HepG2 (cell line): ENCODE data around the gene DOCK4. TPM values are rescaled to one million over a fixed set of nuclear protein-coding genes. Genes with fewer than 3 reads are reported as not detected.

ENCODE experiments used
- ATAC-seq: fragments of 200-7000 bp; cut with Tn5 transposase; 3 replicates; pipeline ENCODE4 v1.9.1; 2020; ENCODE audit warnings: mild to moderate bottlenecking, moderate library complexity
- BruUV-seq: library from RNA; stranded (reverse); fragments of 400-500 nt; replicated peaks from 2 replicates; lab custom pipeline; 2021; lab: Mats Ljungman, UMichigan
- CTCF ChIA-PET: fragments of 300-600 bp; formaldehyde crosslinking; extraction: SDS; loops from one replicate; lab custom pipeline; 2021; ENCODE audit warnings: low total read pairs, inconsistent platforms, low intra/inter-chr PET ratio; lab: Yijun Ruan, JAX
- POLR2A ChIA-PET: fragments of 350-600 bp; sonication (Branson Sonifier 250); formaldehyde crosslinking; loops from one replicate; lab custom pipeline; 2020; ENCODE audit warnings: antibody characterized with exemption, inconsistent platforms; lab: Yijun Ruan, JAX
- DNase-seq: peaks from one replicate; pipeline ENCODE4 v3.0.0-alpha.2; 2015; ENCODE audit warnings: low spot score
- FAIRE-seq: peaks from 3 replicates; lab custom pipeline; 2011; peaks lifted over from hg19 to GRCh38; lab: Jason Lieb, UNC
- H2AFZ ChIP-seq: one replicate; pipeline ENCODE4 v1.6.1; 2011; ENCODE audit warnings: low read length, inconsistent platforms
- H3K27ac ChIP-seq: fragments of 300-600 bp; 3 replicates; pipeline ENCODE4 v1.8.0; 2011; ENCODE audit warnings: mixed run types, mild to moderate bottlenecking, mixed read lengths, low read length, inconsistent platforms; ENCODE audit not compliant: insufficient read depth; ENCODE audit errors: extremely low read length
- H3K27me3 ChIP-seq, 2 experiments: fragments of 200-600 bp in 1 of 2; 2 replicates in 1 of 2; 3 replicates in 1 of 2; pipeline versions ENCODE4 v1.6.0 to v1.8.0; 2011; ENCODE audit warnings: low read length in 2 of 2, mild to moderate bottlenecking in 2 of 2, moderate library complexity in 2 of 2, inconsistent platforms in 1 of 2; ENCODE audit not compliant: insufficient read depth in 2 of 2, control insufficient read depth in 1 of 2
- H3K36me3 ChIP-seq, 2 experiments: fragments of 200-600 bp in 1 of 2; replicated peaks in 1 of 2; 2 replicates in 1 of 2; 3 replicates in 1 of 2; pipeline versions ENCODE4 v1.5.1 to v1.8.0; 2011; ENCODE audit warnings: low read length in 2 of 2, inconsistent platforms in 1 of 2; ENCODE audit not compliant: insufficient read depth in 2 of 2, control insufficient read depth in 1 of 2
- H3K4me1 ChIP-seq: 2 replicates; pipeline ENCODE4 v1.5.1; 2012; ENCODE audit warnings: low read length, inconsistent platforms; ENCODE audit not compliant: insufficient read depth
- H3K4me2 ChIP-seq: 2 replicates; pipeline ENCODE4 v1.6.0; 2011; ENCODE audit warnings: low read depth, low read length, inconsistent platforms
- H3K4me3 ChIP-seq, 3 experiments: fragments of 200-600 bp in 1 of 3; sonication (generic), shearing (Covaris generic) in 1 of 3; replicated peaks in 1 of 3; 2 replicates each; pipeline ENCODE4 v1.5.1; 2011 to 2016; ENCODE audit warnings: low read length in 3 of 3, inconsistent platforms in 2 of 3, low read depth in 2 of 3, mild to moderate bottlenecking in 2 of 3, control low read depth in 1 of 3, mixed read lengths in 1 of 3; ENCODE audit not compliant: insufficient read depth in 1 of 3
- H3K79me2 ChIP-seq: one replicate; pipeline ENCODE4 v1.6.1; 2011; ENCODE audit warnings: low read length, inconsistent platforms; ENCODE audit not compliant: insufficient read depth
- H3K9ac ChIP-seq: 2 replicates; pipeline ENCODE4 v1.6.0; 2011; ENCODE audit warnings: mild to moderate bottlenecking, low read depth, low read length, inconsistent platforms; ENCODE audit not compliant: insufficient read depth
- H3K9me3 ChIP-seq: 2 replicates; pipeline ENCODE4 v1.5.1; 2012; ENCODE audit warnings: mild to moderate bottlenecking, low read length
- H4K20me1 ChIP-seq: 2 replicates; pipeline ENCODE4 v1.6.0; 2011; ENCODE audit warnings: inconsistent platforms, mild to moderate bottlenecking, low read length, moderate library complexity; ENCODE audit not compliant: insufficient read depth
- AGO2 ChIP-seq: fragments of 200-400 bp; formaldehyde crosslinking; optimal IDR thresholded peaks from 2 replicates; pipeline ENCODE3; 2017; ENCODE audit warnings: mild to moderate bottlenecking, low read depth, low read length, moderate library complexity
- BRD4 ChIP-seq: sonication (generic); formaldehyde crosslinking; IDR thresholded peaks from 2 replicates; pipeline ENCODE4 v1.4.0; 2020; ENCODE audit warnings: missing genetic modification reagents
- ETV5 ChIP-seq: IDR thresholded peaks from 2 replicates; pipeline ENCODE4 v1.6.1; 2018; ENCODE audit warnings: missing biosample characterization, missing genetic modification reagents, inconsistent platforms, borderline replicate concordance
- HNRNPL ChIP-seq: fragments of 200-400 bp; formaldehyde crosslinking; IDR thresholded peaks from 2 replicates; pipeline ENCODE4 v1.6.1; 2017; ENCODE audit warnings: mild to moderate bottlenecking, low read depth, low read length
- MEF2D ChIP-seq: sonication (generic); formaldehyde crosslinking; IDR thresholded peaks from 2 replicates; pipeline ENCODE4 v1.5.1; 2020; ENCODE audit warnings: mild to moderate bottlenecking, missing genetic modification reagents
- NFATC3 ChIP-seq: sonication (generic); formaldehyde crosslinking; IDR thresholded peaks from 2 replicates; pipeline ENCODE4 v1.5.1; 2020; ENCODE audit warnings: mild to moderate bottlenecking, missing genetic modification reagents
- NR2C2 ChIP-seq: sonication (generic); formaldehyde crosslinking; IDR thresholded peaks from 2 replicates; pipeline ENCODE4 v1.4.0; 2020; ENCODE audit warnings: missing genetic modification reagents, mild to moderate bottlenecking, moderate library complexity, borderline replicate concordance
- PRDM10 ChIP-seq: sonication (generic); formaldehyde crosslinking; IDR thresholded peaks from 2 replicates; pipeline ENCODE4 v1.4.0; 2020; ENCODE audit warnings: low read depth, missing genetic modification reagents
- SSRP1 ChIP-seq: IDR thresholded peaks from 2 replicates; pipeline ENCODE4 v1.6.1; 2016; ENCODE audit warnings: control low read depth
- TGIF2 ChIP-seq: IDR thresholded peaks from 2 replicates; pipeline ENCODE4 v1.6.1; 2016; ENCODE audit warnings: control low read depth, missing compliant biosample characterization
- YY1 ChIP-seq: IDR thresholded peaks from 2 replicates; pipeline ENCODE4 v1.6.1; 2011; ENCODE audit warnings: low read length, low read depth, moderate library complexity, mild to moderate bottlenecking; ENCODE audit not compliant: insufficient read depth, insufficient replicate concordance
- ZBTB8A ChIP-seq: sonication (generic); formaldehyde crosslinking; IDR thresholded peaks from 2 replicates; pipeline ENCODE4 v1.4.0; 2020; ENCODE audit warnings: mild to moderate bottlenecking, low read depth, missing genetic modification reagents, borderline replicate concordance
- ZFP91 ChIP-seq: sonication (generic); formaldehyde crosslinking; IDR thresholded peaks from 2 replicates; pipeline ENCODE4 v1.9.0; 2022; ENCODE audit warnings: missing genetic modification reagents, mild to moderate bottlenecking, borderline replicate concordance
- ZNF101 ChIP-seq: sonication (generic); formaldehyde crosslinking; IDR thresholded peaks from 2 replicates; pipeline ENCODE4 v1.4.0; 2020; ENCODE audit warnings: mild to moderate bottlenecking, low read depth, missing genetic modification reagents, borderline replicate concordance
- ZNF121 ChIP-seq: sonication (generic); formaldehyde crosslinking; IDR thresholded peaks from 2 replicates; pipeline ENCODE4 v1.5.0; 2020; ENCODE audit warnings: mild to moderate bottlenecking, missing genetic modification reagents
- ZNF3 ChIP-seq: IDR thresholded peaks from 2 replicates; pipeline ENCODE4 v1.7.0; 2017; ENCODE audit warnings: inconsistent platforms
- ZNF572 ChIP-seq: sonication (generic); formaldehyde crosslinking; IDR thresholded peaks from 2 replicates; pipeline ENCODE4 v1.5.1; 2020; ENCODE audit warnings: mild to moderate bottlenecking, missing genetic modification reagents
- ZNF713 ChIP-seq: sonication (generic); formaldehyde crosslinking; IDR thresholded peaks from 2 replicates; pipeline ENCODE4 v1.4.0; 2020; ENCODE audit warnings: mild to moderate bottlenecking, missing genetic modification reagents
- ZNF792 ChIP-seq: IDR thresholded peaks from 2 replicates; pipeline ENCODE4 v1.6.1; 2016
- in situ Hi-C: cut with HindIII; loops from 2 replicates; pipeline ENCODE4 v1.10.0; 2017; ENCODE audit warnings: low pct_unique_long_range_greater_than_20kb; ENCODE audit not compliant: extremely low pct_ligation_motif_present
- intact Hi-C: fragments of 100-400 bp; cut with micrococcal nuclease; formaldehyde crosslinking; loops from one replicate; pipeline ENCODE4 v1.10.0; 2022; ENCODE audit not compliant: unreplicated experiment
- polyA plus RNA-seq, 8 experiments: library from polyadenylated mRNA; depleted of rRNA in 3 of 8; stranded (reverse) in 7 of 8; unstranded in 1 of 8; fragments of >200 nt; fragmentation: Illumina TruSeq in 4 of 8; extraction: Trizol in 4 of 8; gene quantifications; 2 replicates each; pipeline versions ENCODE4 v1.2.1 to v1.2.3, GENCODE V29; 2011 to 2016; ENCODE audit warnings: low read depth in 4 of 8, missing spikeins in 1 of 8, mixed read lengths in 1 of 8; ENCODE audit not compliant: insufficient read depth in 1 of 8
- total RNA-seq, 5 experiments: library from RNA; depleted of rRNA; stranded (reverse); fragments of >200 nt; fragmentation: Illumina TruSeq; extraction: Trizol; gene quantifications; 2 replicates each; pipeline ENCODE4 v1.2.3, GENCODE V29; 2016; ENCODE audit warnings: low read depth in 1 of 5

The DOCK4 gene
- total and polyA plus RNA-seq, 2 of the 13 experiments (the other 11 are each of a cell fraction or from before 2014, with no cell fraction given) = 13.5 to 17.4 TPM

DNA sequence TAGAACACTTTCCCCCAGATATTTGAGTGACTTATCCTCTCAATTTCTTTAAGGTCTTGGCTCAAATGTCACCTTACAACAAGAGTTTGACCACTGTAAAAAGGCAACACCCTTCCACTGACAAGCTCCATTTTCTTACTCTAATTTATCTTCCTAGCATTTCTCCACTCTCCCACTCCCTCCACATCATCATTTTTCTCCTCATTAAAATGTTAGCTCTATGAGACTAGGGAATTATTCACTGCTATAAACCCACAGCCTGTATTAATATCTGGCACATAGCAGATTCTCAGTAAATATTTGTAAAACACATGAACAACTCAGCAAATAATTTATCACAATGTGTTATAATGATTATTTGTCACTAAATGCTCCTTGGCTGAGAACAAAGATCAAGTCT, 161.0 kb downstream of the DOCK4 start:
- ATAC-seq = no peak
- DNase-seq = no peak
- TF ChIP-seq ZNF121 (CRISPR knock-in tag) (no peak), NFATC3 (CRISPR knock-in tag) (no peak), AGO2 (no peak), YY1 (no peak), TGIF2 (CRISPR knock-in tag) (no peak), ZNF101 (no peak), ZFP91 (CRISPR knock-in tag) (no peak), PRDM10 (CRISPR knock-in tag) (no peak), ZBTB8A (no peak), ETV5 (CRISPR knock-in tag) (no peak), SSRP1 (CRISPR knock-in tag) (no peak), ZNF713 (CRISPR knock-in tag) (no peak), MEF2D (CRISPR knock-in tag) (no peak), NR2C2 (CRISPR knock-in tag) (no peak), ZNF3 (no peak), BRD4 (CRISPR knock-in tag) (no peak), ZNF572 (CRISPR knock-in tag) (no peak), ZNF792 (CRISPR knock-in tag) (no peak), HNRNPL (no peak)
- Histone ChIP-seq H4K20me1 (no peaks in the 10 kb centered on the region), H3K27me3 (no peaks in the 10 kb centered on the region), H3K9me3 (peaks cover 4% of the 10 kb centered on the region; the same call in 1 of the 2 replicates), H3K27ac (no peak overlapping the region), H3K4me1 (peaks cover 9% of the 10 kb centered on the region), H3K4me2 (no peak overlapping the region), H2AFZ (no peak overlapping the region), H3K79me2 (peaks cover 14% of the 10 kb centered on the region), H3K36me3 (no peaks in the 10 kb centered on the region), H3K9ac (no peak overlapping the region), H3K4me3 (no peak overlapping the region)
- POLR2A ChIA-PET = no interaction called here
- no peak for FAIRE-seq
- intact Hi-C loops (no loop called here), in situ Hi-C loops (no loop called here)
- CTCF ChIA-PET = no interaction called here
- BruUV-seq = no TSS peak
